22Rv1 (cell line): Measurements from ENCODE around the gene IL1RAPL2.
"Not testable (repeated sequence)": the region's sequence is repeated elsewhere in the genome, so short reads cannot be mapped to it uniquely, and the experiment has no call there.

ENCODE experiments used
- H3K27ac ChIP-seq: fragments of 450-650 bp; 2 replicates; pipeline ENCODE4 v1.5.1; 2017
- ZFX ChIP-seq: fragments of 450-650 bp; IDR thresholded peaks from 2 replicates; pipeline ENCODE4 v1.6.1; 2017; ENCODE audit warnings: antibody characterized with exemption, borderline replicate concordance
- TF ChIP-seq, protein P1 (sequence below): fragments of 450-650 bp; IDR thresholded peaks from 2 replicates; pipeline ENCODE4 v1.5.1; 2017; ENCODE audit warnings: mild to moderate bottlenecking

IL1RAPL2 gene

GRCh38 chrX:105063743-105064142 lies 497.7 kb downstream of the IL1RAPL2 start:
- no peak overlapping the region for H3K27ac ChIP-seq
- TF ChIP-seq, protein P1, sequence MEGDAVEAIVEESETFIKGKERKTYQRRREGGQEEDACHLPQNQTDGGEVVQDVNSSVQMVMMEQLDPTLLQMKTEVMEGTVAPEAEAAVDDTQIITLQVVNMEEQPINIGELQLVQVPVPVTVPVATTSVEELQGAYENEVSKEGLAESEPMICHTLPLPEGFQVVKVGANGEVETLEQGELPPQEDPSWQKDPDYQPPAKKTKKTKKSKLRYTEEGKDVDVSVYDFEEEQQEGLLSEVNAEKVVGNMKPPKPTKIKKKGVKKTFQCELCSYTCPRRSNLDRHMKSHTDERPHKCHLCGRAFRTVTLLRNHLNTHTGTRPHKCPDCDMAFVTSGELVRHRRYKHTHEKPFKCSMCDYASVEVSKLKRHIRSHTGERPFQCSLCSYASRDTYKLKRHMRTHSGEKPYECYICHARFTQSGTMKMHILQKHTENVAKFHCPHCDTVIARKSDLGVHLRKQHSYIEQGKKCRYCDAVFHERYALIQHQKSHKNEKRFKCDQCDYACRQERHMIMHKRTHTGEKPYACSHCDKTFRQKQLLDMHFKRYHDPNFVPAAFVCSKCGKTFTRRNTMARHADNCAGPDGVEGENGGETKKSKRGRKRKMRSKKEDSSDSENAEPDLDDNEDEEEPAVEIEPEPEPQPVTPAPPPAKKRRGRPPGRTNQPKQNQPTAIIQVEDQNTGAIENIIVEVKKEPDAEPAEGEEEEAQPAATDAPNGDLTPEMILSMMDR, result no peak
- no peak for TF ChIP-seq ZFX

DNA sequence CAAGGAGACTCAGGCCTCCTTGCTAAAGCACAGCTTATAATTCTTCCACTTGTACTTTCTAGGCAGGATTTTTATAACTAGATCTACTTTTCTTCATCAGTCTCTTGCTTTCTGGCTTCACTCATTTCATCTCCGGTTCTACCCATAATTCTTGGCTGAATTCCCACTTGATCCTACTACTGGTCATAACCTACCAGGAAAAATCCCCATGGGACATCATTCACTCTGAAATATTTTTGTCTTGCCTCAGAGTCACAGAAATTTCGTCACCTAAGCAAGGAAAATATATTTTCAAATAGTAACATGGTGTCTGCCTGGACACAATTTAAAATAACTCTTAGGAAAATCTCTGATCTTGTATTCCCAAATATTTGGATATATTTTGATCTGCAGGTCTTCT lies 532.2 kb downstream of the IL1RAPL2 start:
- TF ChIP-seq, protein P1, result no peak
- no peak for TF ChIP-seq ZFX
- H3K27ac ChIP-seq, result no peak overlapping the region

- no peak overlapping the region for H3K27ac ChIP-seq
- TF ChIP-seq, protein P1, result no peak
- TF ChIP-seq ZFX, result no peak
These were observed 532.8 kb downstream of the IL1RAPL2 start for GRCh38 chrX:105098812-105099211.

DNA sequence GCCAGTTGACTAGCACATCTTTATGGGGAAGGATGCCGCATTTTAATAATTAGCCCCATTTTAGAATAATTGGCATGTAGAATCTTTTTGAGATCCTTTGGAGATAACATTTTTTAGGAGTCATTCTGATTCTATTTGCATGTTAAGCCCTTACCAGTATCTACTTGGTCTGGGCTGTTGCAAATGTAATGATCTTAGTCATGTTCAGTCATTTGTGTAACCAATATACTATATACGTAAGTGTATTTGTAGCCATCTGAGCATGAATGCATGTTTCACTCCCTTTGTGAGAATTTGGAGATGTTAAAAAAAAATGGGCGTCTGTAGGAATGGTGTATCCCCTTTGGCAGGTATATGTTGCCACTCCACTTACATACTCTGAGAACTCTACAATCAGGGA lies 535.4 kb downstream of the IL1RAPL2 start:
- no peak overlapping the region for H3K27ac ChIP-seq
- no peak for TF ChIP-seq ZFX
- TF ChIP-seq, protein P1, result no peak

GRCh38 chrX:105109936-105110335 lies 543.9 kb downstream of the IL1RAPL2 start:
- TF ChIP-seq, protein P1, result no peak
- TF ChIP-seq ZFX, result no peak
- no peak overlapping the region for H3K27ac ChIP-seq

- TF ChIP-seq ZFX, result no peak
- TF ChIP-seq, protein P1, result no peak
These were observed 548.6 kb downstream of the IL1RAPL2 start for GRCh38 chrX:105114554-105115130.

DNA sequence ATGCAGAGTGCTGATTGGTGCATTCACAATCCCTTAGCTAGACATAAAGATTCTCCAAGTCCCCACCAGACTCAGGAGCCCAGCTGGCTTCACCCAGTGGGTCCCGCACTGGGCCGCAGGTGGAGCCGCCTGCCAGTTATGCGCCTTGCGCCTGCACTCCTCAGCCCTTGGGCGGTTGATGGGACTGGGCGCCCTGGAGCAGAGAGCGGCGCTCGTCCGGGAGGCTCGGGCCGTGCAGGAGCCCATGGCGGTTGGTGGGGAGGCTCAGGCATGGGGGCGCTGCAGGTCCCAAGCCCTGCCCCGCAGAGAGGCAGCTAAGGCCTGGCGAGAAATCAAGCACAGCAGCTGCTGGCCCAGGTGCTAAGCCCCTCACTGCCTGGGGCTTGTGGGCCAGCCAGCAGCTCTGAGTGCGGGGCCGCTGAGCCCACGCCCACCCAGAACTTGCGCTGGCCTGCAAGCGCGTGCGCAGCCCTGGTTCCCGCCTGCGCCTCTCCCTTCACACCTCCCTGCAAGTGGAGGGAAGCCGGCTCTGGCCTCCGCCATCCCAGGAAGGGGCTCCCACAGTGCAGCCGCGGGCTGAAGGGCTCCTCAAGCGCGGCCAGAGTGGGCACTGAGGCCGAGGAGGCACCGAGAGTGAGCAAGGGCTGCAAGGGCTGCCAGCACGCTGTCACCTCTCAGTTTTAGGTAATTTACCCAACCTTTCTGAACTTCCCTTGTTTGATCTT lies 549.8 kb downstream of the IL1RAPL2 start:
- not testable (repeated sequence) for H3K27ac ChIP-seq

More at GRCh38 chrX:105114554-105115130, 548.6 kb downstream of the IL1RAPL2 start:
- no peak overlapping the region for H3K27ac ChIP-seq
